Endothelial cell of umbilical vein (primary cell): ENCODE data around the gene POP5. TPM values are rescaled to one million over a fixed set of nuclear protein-coding genes. Genes with fewer than 3 reads are reported as not detected.

Experiments
- BruUV-seq: library from RNA; stranded (reverse); fragments of 400-500 nt; replicated peaks from 2 replicates; lab custom pipeline; 2021; lab: Mats Ljungman, UMichigan
- CTCF ChIA-PET: fragments of 300-600, 350-600 bp; sonication (Branson Sonifier 250); formaldehyde crosslinking; loops from one replicate; lab custom pipeline; 2021; ENCODE audit warnings: antibody characterized with exemption, inconsistent platforms; lab: Charles Lee
- POLR2A ChIA-PET: fragments of 300-600, 350-600 bp; sonication (Branson Sonifier 250); formaldehyde crosslinking; loops from one replicate; lab custom pipeline; 2021; ENCODE audit warnings: antibody characterized with exemption, inconsistent platforms; lab: Charles Lee
- DNase-seq: peaks from one replicate; pipeline ENCODE4 v3.0.0-alpha.2; 2011; ENCODE audit warnings: low read depth, low spot score
- FAIRE-seq: peaks from 2 replicates; lab custom pipeline; 2011; peaks lifted over from hg19 to GRCh38; lab: Jason Lieb, UNC
- H2AFZ ChIP-seq: 2 replicates; pipeline ENCODE4 v1.6.0; 2012; ENCODE audit warnings: low read depth, low read length, control low read depth, inconsistent platforms
- H3K27ac ChIP-seq: 2 replicates; pipeline ENCODE4 v1.5.1; 2011; ENCODE audit warnings: low read depth, mild to moderate bottlenecking, control low read depth, low read length, moderate library complexity; ENCODE audit not compliant: insufficient read depth
- H3K27me3 ChIP-seq, 2 experiments: 2 replicates each; pipeline versions ENCODE4 v1.6.0 to v1.6.1; 2011; ENCODE audit warnings: low read length in 2 of 2, mixed read lengths in 1 of 2; ENCODE audit not compliant: control insufficient read depth in 2 of 2, insufficient read depth in 2 of 2
- H3K36me3 ChIP-seq, 2 experiments: 2 replicates in 1 of 2; 3 replicates in 1 of 2; pipeline ENCODE4 v1.5.1; 2011; ENCODE audit warnings: low read length in 2 of 2, mild to moderate bottlenecking in 1 of 2, moderate library complexity in 1 of 2; ENCODE audit not compliant: control insufficient read depth in 2 of 2, insufficient read depth in 2 of 2; ENCODE audit errors: extremely low read depth in 1 of 2
- H3K4me1 ChIP-seq: 3 replicates; pipeline ENCODE4 v1.5.1; 2011; ENCODE audit warnings: mild to moderate bottlenecking, low read length; ENCODE audit not compliant: control insufficient read depth, insufficient read depth; ENCODE audit errors: extremely low read depth
- H3K4me2 ChIP-seq: 2 replicates; pipeline ENCODE4 v1.6.1; 2011; ENCODE audit warnings: low read length, control low read depth, mixed read lengths; ENCODE audit not compliant: insufficient read depth
- H3K4me3 ChIP-seq, 3 experiments: fragments of 200-600 bp in 1 of 3; sonication (generic), shearing (Covaris generic) in 1 of 3; replicated peaks in 1 of 3; 2 replicates each; pipeline ENCODE4 v1.5.1; 2011 to 2016; ENCODE audit warnings: control low read depth in 3 of 3, low read length in 3 of 3, mild to moderate bottlenecking in 2 of 3, inconsistent platforms in 1 of 3, low read depth in 1 of 3, moderate library complexity in 1 of 3; ENCODE audit not compliant: insufficient read depth in 1 of 3
- H3K79me2 ChIP-seq: 2 replicates; pipeline ENCODE4 v1.6.0; 2012; ENCODE audit warnings: low read length, inconsistent platforms; ENCODE audit not compliant: control insufficient read depth, insufficient read depth
- H3K9ac ChIP-seq: replicated peaks from 2 replicates; pipeline ENCODE3; 2011; ENCODE audit warnings: low read length, control low read depth; ENCODE audit not compliant: insufficient read depth; ENCODE audit errors: extremely low read depth
- H3K9me1 ChIP-seq: replicated peaks from 3 replicates; pipeline ENCODE4 v1.6.0; 2011; ENCODE audit warnings: mild to moderate bottlenecking, low read length; ENCODE audit not compliant: control insufficient read depth, insufficient read depth; ENCODE audit errors: extremely low read depth
- H3K9me3 ChIP-seq: replicated peaks from 2 replicates; pipeline ENCODE4 v1.5.1; 2012; ENCODE audit warnings: low read length, inconsistent platforms; ENCODE audit not compliant: control insufficient read depth, insufficient read depth
- H4K20me1 ChIP-seq: replicated peaks from 2 replicates; pipeline ENCODE3; 2011; ENCODE audit warnings: mild to moderate bottlenecking, low read length; ENCODE audit not compliant: control insufficient read depth, insufficient read depth; ENCODE audit errors: extremely low read depth
- CTCF ChIP-seq, 2 donors: IDR thresholded peaks; 1 replicate in 1 of 2; 2 replicates in 1 of 2; pipeline ENCODE4 v1.5.1; 2011; ENCODE audit warnings: low read length in 2 of 2, mild to moderate bottlenecking in 2 of 2, moderate library complexity in 2 of 2, control low read depth in 1 of 2, inconsistent platforms in 1 of 2, low read depth in 1 of 2; ENCODE audit not compliant: insufficient read depth in 1 of 2; ENCODE audit errors: extremely low read depth in 1 of 2
- EZH2 ChIP-seq: IDR thresholded peaks from 2 replicates; pipeline ENCODE4 v1.6.1; 2012; ENCODE audit warnings: borderline replicate concordance, low read depth, mild to moderate bottlenecking, moderate library complexity, low read length, inconsistent platforms; ENCODE audit not compliant: severe bottlenecking
- GATA2 ChIP-seq: IDR thresholded peaks from 2 replicates; pipeline ENCODE4 v1.7.0; 2011; ENCODE audit warnings: low read depth, mild to moderate bottlenecking, moderate library complexity, mixed read lengths, low read length; ENCODE audit not compliant: insufficient read length, insufficient read depth
- JUN ChIP-seq: IDR thresholded peaks from 2 replicates; pipeline ENCODE4 v1.6.1; 2011; ENCODE audit warnings: borderline replicate concordance, low read depth; ENCODE audit not compliant: insufficient read length, insufficient read depth
- POLR2A ChIP-seq: IDR thresholded peaks from 2 replicates; pipeline ENCODE4 v1.6.1; 2012; ENCODE audit warnings: low read depth, mild to moderate bottlenecking, control low read depth, low read length
- POLR2AphosphoS5 ChIP-seq: IDR thresholded peaks from 2 replicates; pipeline ENCODE4 v1.6.1; 2012; ENCODE audit warnings: low read depth, mild to moderate bottlenecking, control low read depth, low read length, moderate library complexity; ENCODE audit not compliant: insufficient read depth
- dilution Hi-C: fragments of 300-500 bp; cut with MboI; formaldehyde crosslinking; loops from one replicate; pipeline ENCODE4 v1.15.0; 2019; ENCODE audit warnings: low sequenced_read_pairs; ENCODE audit not compliant: extremely low pct_ligation_motif_present
- intact Hi-C: fragments of 100-400 bp; cut with micrococcal nuclease; formaldehyde crosslinking; loops from one replicate; pipeline ENCODE4 v1.10.0; 2022
- polyA plus RNA-seq, 4 experiments: library from polyadenylated mRNA; depleted of rRNA in 3 of 4; stranded (reverse) in 3 of 4; unstranded in 1 of 4; fragments of >200 nt; gene quantifications; 2 replicates each; pipeline versions ENCODE4 v1.2.1 to v1.2.3, GENCODE V29; 2011 to 2012; ENCODE audit warnings: missing spikeins in 1 of 4
- total RNA-seq: library from RNA; stranded (reverse); gene quantifications from 2 replicates; pipeline ENCODE4 v1.2.3, GENCODE V29; 2021
- TF ChIP-seq, protein P1 (sequence below): IDR thresholded peaks from 2 replicates; pipeline ENCODE4 v1.6.1; 2011; ENCODE audit not compliant: insufficient read depth, insufficient read length

The POP5 gene
- total and polyA plus RNA-seq, 2 donors (not counting 3 experiments of a cell fraction or from before 2014, with no cell fraction given) = 25.7 to 60.2 TPM

- BruUV-seq = no TSS peak
- intact Hi-C loops (no loop called here), dilution Hi-C loops (no loop called here)
- Histone ChIP-seq H3K27ac (no peak overlapping the region), H3K36me3 (peaks cover 2 to 10% of the 10 kb centered on the region in 2 experiments), H4K20me1 (peaks cover 12% of the 10 kb centered on the region), H3K4me3 (no peak overlapping the region), H3K9me1 (no peaks in the 10 kb centered on the region), H3K9me3 (no peaks in the 10 kb centered on the region), H2AFZ (no peak overlapping the region), H3K9ac (no peak overlapping the region), H3K4me2 (no peak overlapping the region), H3K4me1 (peaks cover 45% of the 10 kb centered on the region), H3K79me2 (peaks cover 94% of the 10 kb centered on the region), H3K27me3 (no peaks in the 10 kb centered on the region)
- TF ChIP-seq POLR2AphosphoS5 = no peak
- TF ChIP-seq, protein P1, sequence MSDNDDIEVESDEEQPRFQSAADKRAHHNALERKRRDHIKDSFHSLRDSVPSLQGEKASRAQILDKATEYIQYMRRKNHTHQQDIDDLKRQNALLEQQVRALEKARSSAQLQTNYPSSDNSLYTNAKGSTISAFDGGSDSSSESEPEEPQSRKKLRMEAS = no peak
- no peak for TF ChIP-seq GATA2
- TF ChIP-seq CTCF (IDR thresholded peaks at IDR 0.05; ENCODE audit: extremely low read depth in 1 of 2, insufficient read depth in 1 of 2, low read depth in 1 of 2, low read length in 2 of 2) = no peak
- no peak for TF ChIP-seq EZH2
- TF ChIP-seq JUN = no peak
- TF ChIP-seq POLR2A = no peak
- no peak for FAIRE-seq
- POLR2A ChIA-PET = no interaction called here
- CTCF ChIA-PET = no interaction called here
- no peak for DNase-seq
Measured at GRCh38 chr12:120542166-120542565, 39.0 kb downstream of the POP5 start.
